K562 (cell line): ENCODE results near the gene SLC25A42. TPM values are rescaled to one million over a fixed set of nuclear protein-coding genes. Genes with fewer than 3 reads are reported as not detected.

Source experiments
- RBBP5 ChIP-seq: fragments of 200-600 bp; sonication (generic); IDR thresholded peaks from 2 replicates; pipeline ENCODE4 v1.6.1; 2012; ENCODE audit warnings: borderline replicate concordance, mild to moderate bottlenecking, low read length, control low read depth, inconsistent platforms; ENCODE audit not compliant: insufficient read depth, poor library complexity, severe bottlenecking
- WHSC1 ChIP-seq: IDR thresholded peaks from one replicate; pipeline ENCODE4 v1.6.1; 2012; ENCODE audit warnings: low read length, control low read depth, inconsistent platforms
- ZNF146 ChIP-seq: IDR thresholded peaks from one replicate; pipeline ENCODE4 v1.6.1; 2018; ENCODE audit warnings: missing compliant biosample characterization; ENCODE audit not compliant: unreplicated experiment
- polyA plus RNA-seq, 8 experiments: library from polyadenylated mRNA; depleted of rRNA in 4 of 8; stranded (reverse) in 5 of 8; unstranded in 3 of 8; fragments of >200 nt; fragmentation: Nextera tagmentation in 2 of 8; fragmentation: Illumina TruSeq in 1 of 8; extraction: Ambion mirVana in 2 of 8; extraction: Trizol in 1 of 8; gene quantifications; 2 replicates each; pipeline versions ENCODE4 v1.2.1 to v1.2.3, GENCODE V29; 2011 to 2014; ENCODE audit warnings: inconsistent platforms in 1 of 8, missing spikeins in 1 of 8
- total RNA-seq, 7 experiments: library from RNA; depleted of rRNA in 6 of 7; stranded (reverse); fragments of >200 nt in 6 of 7; fragmentation: Illumina TruSeq in 2 of 7; extraction: Trizol in 2 of 7; gene quantifications; 2 replicates each; pipeline versions ENCODE4 v1.2.1 to v1.2.3, GENCODE V29; 2011 to 2021; ENCODE audit warnings: low replicate concordance in 1 of 7
- TF ChIP-seq, protein P1 (sequence below): IDR thresholded peaks from 2 replicates; pipeline ENCODE4 v1.6.1; 2012; ENCODE audit warnings: low read depth, low read length, improper control_type of control experiment, borderline replicate concordance
- TF ChIP-seq, protein P2 (sequence below): fragments of 250-450 bp; sonication (Bioruptor Pico); IDR thresholded peaks from 2 replicates; pipeline ENCODE4 v1.4.0; 2020; ENCODE audit warnings: mild to moderate bottlenecking

Gene SLC25A42
- total and polyA plus RNA-seq, 9 of the 15 experiments (the other 6 are each of a cell fraction or from before 2014, with no cell fraction given): 0.59 to 32.2 (median 14.1) TPM

DNA sequence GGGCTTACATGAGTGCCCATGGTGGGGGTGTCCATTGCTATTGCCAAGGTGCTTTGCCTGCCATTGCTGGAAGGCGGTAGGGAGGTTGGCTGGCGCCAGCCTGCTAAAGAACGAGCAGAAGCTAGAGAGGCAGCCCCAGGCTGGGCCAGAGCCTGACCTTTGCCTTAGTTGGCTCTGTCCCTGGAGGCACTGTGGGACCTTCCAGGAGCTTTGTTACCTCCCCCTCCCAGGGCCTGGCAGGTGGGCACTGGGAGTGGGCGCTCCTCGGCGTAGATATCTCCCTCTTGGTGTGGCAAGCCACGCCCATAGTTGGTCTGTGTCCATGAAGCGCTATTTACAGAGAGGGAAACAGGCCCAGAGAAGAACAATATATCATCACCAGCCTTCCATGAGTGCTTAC is 2.3 kb upstream of the SLC25A42 start (continued):
- TF ChIP-seq, protein P1, sequence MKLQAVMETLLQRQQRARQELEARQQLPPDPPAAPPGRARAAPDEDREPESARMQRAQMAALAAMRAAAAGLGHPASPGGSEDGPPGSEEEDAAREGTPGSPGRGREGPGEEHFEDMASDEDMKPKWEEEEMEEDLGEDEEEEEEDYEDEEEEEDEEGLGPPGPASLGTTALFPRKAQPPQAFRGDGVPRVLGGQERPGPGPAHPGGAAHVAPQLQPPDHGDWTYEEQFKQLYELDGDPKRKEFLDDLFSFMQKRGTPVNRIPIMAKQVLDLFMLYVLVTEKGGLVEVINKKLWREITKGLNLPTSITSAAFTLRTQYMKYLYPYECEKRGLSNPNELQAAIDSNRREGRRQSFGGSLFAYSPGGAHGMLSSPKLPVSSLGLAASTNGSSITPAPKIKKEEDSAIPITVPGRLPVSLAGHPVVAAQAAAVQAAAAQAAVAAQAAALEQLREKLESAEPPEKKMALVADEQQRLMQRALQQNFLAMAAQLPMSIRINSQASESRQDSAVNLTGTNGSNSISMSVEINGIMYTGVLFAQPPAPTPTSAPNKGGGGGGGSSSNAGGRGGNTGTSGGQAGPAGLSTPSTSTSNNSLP: no peak
- no peak for TF ChIP-seq WHSC1
- TF ChIP-seq, protein P2, sequence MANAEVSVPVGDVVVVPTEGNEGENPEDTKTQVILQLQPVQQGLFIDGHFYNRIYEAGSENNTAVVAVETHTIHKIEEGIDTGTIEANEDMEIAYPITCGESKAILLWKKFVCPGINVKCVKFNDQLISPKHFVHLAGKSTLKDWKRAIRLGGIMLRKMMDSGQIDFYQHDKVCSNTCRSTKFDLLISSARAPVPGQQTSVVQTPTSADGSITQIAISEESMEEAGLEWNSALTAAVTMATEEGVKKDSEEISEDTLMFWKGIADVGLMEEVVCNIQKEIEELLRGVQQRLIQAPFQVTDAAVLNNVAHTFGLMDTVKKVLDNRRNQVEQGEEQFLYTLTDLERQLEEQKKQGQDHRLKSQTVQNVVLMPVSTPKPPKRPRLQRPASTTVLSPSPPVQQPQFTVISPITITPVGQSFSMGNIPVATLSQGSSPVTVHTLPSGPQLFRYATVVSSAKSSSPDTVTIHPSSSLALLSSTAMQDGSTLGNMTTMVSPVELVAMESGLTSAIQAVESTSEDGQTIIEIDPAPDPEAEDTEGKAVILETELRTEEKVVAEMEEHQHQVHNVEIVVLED (CRISPR knock-in tag): no peak
- no peak for TF ChIP-seq ZNF146 (CRISPR knock-in tag)
- TF ChIP-seq RBBP5: no peak
